Measurements from ENCODE around the gene GLDC. TPM values are rescaled to one million over a fixed set of nuclear protein-coding genes. Genes with fewer than 3 reads are reported as not detected.

GLDC gene
- total and polyA plus RNA-seq, 10 of the 15 experiments (the other 5 are each of a cell fraction or from before 2014, with no cell fraction given) = 33.1 to 165 (median 114) TPM

- TF ChIP-seq RELA (IDR thresholded peaks at IDR 0.05; ENCODE audit: borderline replicate concordance, partially characterized antibody) = no peak
- TF ChIP-seq ESRRA (IDR thresholded peaks at IDR 0.05; ENCODE audit: low read length) = no peak
- TF ChIP-seq CBX3 (IDR thresholded peaks at IDR 0.05; ENCODE audit: borderline replicate concordance, low read depth) = no peak
- no peak for TF ChIP-seq ZNF622 (IDR thresholded peaks at IDR 0.05)
- TF ChIP-seq STAT3 (IDR thresholded peaks at IDR 0.05; ENCODE audit: low read depth, low read length) = no peak
- no peak for TF ChIP-seq ZNF274 (IDR thresholded peaks at IDR 0.05; ENCODE audit: insufficient read depth, insufficient read length)
- 0 out of 4 replicates have a peak, but pooled peaks of 1 of the 2 experiments have one; percentile 1 for TF ChIP-seq BHLHE40 (IDR thresholded peaks at IDR 0.05; ENCODE audit: borderline replicate concordance in 1 of 2, low read depth in 2 of 2, low read length in 1 of 2)
- TF ChIP-seq CBX5 (IDR thresholded peaks at IDR 0.05; ENCODE audit: low read depth) = no peak
- TF ChIP-seq CHD2 (IDR thresholded peaks at IDR 0.05; ENCODE audit: borderline replicate concordance, low read depth, low read length) = no peak
- TF ChIP-seq RCOR1 (conservative IDR thresholded peaks at IDR 0.05; ENCODE audit: low read depth, low read length) = no peak
- TF ChIP-seq SREBF1 (IDR thresholded peaks at IDR 0.05; ENCODE audit: low read length) = no peak
- no peak for TF ChIP-seq GATAD2B (conservative IDR thresholded peaks at IDR 0.05; ENCODE audit: low read depth)
- no peak for TF ChIP-seq TCF12 (IDR thresholded peaks at IDR 0.05; ENCODE audit: low read depth, low read length)
- peak; percentile 90 for TF ChIP-seq MLLT1 (IDR thresholded peaks at IDR 0.05)
- no peak for TF ChIP-seq EZH2 (IDR thresholded peaks at IDR 0.05; ENCODE audit: borderline replicate concordance, control insufficient read depth, low read depth, low read length)
- peak; percentile 65 for TF ChIP-seq ATF7 (IDR thresholded peaks at IDR 0.05; ENCODE audit: low read depth)
- no peak for TF ChIP-seq NKRF (conservative IDR thresholded peaks at IDR 0.05)
- TF ChIP-seq ELK1 (IDR thresholded peaks at IDR 0.05; ENCODE audit: low read depth, low read length) = no peak
- TF ChIP-seq MXI1 (IDR thresholded peaks at IDR 0.05; ENCODE audit: low read depth, low read length) = no peak
- TF ChIP-seq KLF5 (IDR thresholded peaks at IDR 0.05; ENCODE audit: partially characterized antibody) = no peak
- TF ChIP-seq DPF2 (IDR thresholded peaks at IDR 0.05) = 0 out of 2 replicates have a peak, but pooled peaks have one; percentile 17
- no peak for TF ChIP-seq JUND (IDR thresholded peaks at IDR 0.05; ENCODE audit: low read depth, low read length)
- no peak for TF ChIP-seq SIX5 (IDR thresholded peaks at IDR 0.05; ENCODE audit: low read depth, low read length, severe bottlenecking)
- TF ChIP-seq E2F8 (IDR thresholded peaks at IDR 0.05; ENCODE audit: low read depth, partially characterized antibody) = peak; percentile 39
- no peak for TF ChIP-seq ATF3 (IDR thresholded peaks at IDR 0.05; ENCODE audit: borderline replicate concordance, extremely low read depth, low read depth, low read length)
Measured at GRCh38 chr9:6655036-6655435, 9.5 kb upstream of the GLDC start (continued).

Data from GM12878 (cell line).